ENCODE data around the gene NUDT19.

- TF ChIP-seq CTCF (IDR thresholded peaks at IDR 0.05), result no peak
- no peak for TF ChIP-seq POLR2AphosphoS5 (IDR thresholded peaks at IDR 0.05)
These were observed 59.4 kb downstream of the NUDT19 start for GRCh38 chr19:32751066-32751465.
